HG03354 (cell line): Measurements from ENCODE around the gene HOXA9.

Experiments used
- ATAC-seq: cut with Tn5 transposase; IDR thresholded peaks from one replicate; pipeline ENCODE4 v1.9.1; 2021; ENCODE audit warnings: mild to moderate bottlenecking; ENCODE audit not compliant: unreplicated experiment, poor library complexity, severe bottlenecking

HOXA9 gene

DNA sequence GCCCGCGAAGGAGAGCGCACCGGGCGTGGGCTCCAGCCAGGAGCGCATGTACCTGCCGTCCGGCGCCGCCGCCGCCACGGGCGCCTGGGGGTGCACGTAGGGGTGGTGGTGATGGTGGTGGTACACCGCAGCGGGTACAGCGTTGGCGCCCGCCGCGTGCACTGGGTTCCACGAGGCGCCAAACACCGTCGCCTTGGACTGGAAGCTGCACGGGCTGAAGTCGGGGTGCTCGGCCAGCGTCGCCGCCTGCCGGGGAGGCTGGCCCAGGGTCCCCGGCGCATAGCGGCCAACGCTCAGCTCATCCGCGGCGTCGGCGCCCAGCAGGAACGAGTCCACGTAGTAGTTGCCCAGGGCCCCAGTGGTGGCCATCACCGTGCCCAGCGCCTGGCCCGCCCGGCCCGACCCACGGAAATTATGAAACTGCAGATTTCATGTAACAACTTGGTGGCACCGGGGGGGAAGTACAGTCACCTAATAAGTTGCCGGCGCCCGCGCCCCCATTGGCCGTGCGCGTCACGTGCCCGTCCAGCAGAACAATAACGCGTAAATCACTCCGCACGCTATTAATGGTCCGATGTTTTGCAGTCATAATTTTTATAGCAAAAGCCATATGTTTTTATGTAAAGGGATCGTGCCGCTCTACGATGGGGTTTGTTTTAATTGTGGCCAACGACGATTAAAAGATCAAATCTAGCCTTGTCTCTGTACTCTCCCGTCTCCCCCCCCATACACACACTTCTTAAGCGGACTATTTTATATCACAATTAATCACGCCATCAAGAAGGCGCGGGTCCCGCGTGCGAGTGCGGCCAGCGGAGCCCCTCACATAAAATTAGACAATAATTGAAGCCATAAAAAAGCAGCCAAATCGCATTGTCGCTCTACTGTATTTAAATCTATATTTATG lies at the start of gene HOXA9:
Gene HOXA9, minus strand, starts transcription at position 449 of the 907 bp plus-strand sequence. Its CDS starts 80 bp downstream, at position 369.
- ATAC-seq, result no peak

DNA sequence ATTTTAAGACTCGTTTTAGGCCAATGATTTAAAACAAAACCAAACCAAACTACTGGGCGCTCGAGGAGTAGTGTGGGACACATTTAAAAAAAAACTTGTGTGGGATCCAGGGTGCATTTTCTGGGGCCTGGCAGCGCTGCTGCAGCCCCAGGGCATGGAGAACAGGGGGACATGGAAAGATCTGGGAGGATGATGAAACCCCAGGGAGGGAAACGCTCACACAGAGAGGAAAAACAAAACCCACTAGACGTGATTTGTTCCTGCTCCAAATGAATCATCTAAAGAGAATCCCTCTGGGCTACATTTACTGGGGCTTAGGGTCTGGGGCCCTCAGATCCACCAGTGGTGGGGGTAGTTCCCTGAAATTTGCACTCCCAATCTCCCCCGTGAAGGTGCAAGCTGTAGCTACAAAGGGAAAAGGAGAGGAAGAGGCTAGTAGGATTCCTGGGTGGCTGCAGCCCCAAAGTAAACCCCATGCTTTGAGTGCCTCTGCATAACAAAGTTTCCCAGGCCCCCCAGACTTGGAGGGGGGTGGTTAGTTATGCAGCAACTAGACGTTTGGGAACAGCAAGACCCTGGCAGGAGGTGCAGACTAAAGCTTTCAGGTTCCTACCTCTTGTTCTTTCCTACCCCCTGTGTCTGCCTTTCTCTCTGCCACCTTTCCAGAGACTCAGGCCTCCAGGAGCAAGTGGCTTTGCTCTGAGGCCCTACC lies 49.1 kb upstream of the HOXA9 start:
- no peak for ATAC-seq

DNA sequence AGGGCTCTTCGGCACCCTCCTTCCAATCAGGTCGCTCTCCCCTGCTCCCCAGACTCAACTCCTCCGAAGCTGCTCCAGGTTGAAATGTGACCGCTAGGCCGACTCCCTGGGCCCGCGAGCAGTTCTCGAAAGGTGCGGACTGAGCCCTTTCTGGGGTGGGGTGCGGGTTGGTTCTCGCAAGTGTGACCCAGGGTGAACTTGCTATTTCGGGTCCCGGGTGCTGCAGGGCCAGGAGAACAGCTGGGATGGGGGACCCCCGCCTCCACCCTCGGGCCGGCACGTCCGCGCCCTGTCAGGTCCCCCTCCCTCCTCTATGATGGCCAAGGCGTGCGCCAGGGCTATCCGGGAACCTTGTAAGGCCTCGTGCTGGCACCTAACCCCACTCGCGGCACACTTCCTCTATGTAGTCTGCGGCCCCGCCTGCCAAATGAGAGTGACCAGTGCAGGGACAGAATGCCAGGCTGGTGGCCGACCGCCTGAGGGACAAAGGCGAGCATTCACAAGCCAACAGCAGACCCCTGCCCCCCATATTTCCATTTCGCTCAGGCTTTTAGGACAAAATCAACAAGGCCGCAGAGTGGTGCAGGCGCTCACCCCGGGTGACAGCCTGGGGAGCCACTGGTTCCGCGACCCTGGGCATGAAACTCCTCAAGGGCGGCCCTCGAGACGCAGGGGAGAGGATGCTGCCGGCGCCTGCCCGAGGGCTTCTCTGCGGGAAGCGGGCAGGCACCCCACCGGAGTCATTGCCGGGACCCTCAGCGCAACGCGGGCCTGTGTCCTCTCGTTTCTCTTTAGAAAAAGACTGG lies 48.3 kb upstream of the HOXA9 start:
- no peak for ATAC-seq

DNA sequence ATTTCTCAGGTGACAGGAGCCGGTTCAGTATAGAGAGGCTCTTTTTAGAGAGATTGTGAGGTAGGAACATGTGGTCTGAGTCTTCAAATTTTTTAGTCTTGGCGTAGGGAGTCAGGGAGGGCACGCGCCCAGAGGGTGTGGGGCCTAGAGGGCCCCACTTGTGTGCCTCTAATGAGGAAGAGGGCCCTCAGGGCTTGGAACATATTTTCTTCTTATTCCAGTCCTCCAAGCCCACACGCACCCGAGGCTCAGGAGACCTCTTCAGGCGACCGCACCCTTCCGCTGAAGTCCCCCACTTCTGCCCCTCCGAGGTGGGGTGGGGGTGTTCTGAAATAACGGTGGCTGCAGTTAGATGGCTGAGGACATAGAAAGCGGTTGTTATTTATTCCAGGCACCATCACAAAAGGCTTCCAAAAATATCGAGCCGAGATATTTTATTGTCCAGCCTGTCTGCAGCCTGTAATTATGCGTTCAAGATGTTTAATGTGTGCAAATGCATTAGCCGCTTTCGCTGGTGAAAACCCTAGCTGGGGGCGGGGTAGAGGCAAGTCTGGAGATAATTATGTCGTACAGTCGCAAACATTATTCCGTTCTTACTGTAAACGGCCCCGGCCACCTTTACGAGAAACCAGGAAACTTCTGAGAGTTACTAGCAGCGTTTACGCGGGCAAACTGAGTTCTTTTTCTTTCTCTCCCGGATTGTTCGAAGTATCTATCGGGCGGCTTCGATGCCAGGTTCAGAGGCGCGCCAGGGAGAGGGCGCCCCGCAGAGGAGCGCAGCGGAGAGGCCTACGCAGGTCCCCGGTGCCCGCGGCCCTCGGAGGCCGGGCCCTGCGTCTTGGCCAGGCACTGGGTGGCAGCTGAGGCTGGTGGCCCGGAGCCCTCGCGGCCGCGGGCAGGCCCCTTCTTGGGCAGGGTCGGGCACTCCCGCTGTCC lies 47.4 kb upstream of the HOXA9 start:
- no peak for ATAC-seq

DNA sequence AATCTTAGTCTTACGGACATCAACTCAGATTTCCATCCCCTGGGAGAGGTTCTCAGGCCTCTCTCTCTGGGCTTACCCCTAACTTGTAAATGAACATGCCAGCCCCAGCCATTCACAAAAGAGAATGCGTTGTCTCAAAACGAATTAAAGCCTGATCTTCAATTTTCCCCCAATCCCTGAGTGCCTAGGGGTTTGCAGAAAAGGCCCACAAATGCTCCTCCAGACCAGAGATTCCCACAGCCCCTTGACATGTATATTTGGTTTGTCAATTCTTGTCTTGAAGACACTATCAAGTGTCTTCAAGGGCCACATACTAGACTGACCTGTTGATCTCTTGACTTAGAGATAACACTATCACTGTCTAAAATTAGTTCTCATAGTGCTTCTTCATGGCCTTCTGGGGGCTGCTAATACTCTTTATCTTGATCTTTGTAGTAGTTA lies 46.4 kb upstream of the HOXA9 start:
- no peak for ATAC-seq

DNA sequence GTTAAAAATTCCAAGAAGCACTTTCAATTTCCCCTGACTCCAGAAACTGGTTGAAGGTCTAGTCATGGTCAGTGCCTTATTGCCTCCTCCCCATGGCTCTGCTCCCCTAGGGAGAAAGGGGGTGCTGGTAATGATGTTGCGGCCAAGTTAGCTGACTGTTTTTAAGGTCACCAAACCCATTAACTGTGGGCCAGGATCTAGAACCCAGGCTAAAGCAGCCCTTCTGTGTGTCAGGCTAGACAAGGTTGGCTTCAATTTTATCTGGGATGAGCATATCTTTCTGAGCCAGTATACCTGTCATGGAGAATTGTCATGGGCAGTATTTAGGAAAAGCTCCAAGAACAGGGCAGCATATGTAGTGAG lies 45.7 kb upstream of the HOXA9 start:
- no peak for ATAC-seq

DNA sequence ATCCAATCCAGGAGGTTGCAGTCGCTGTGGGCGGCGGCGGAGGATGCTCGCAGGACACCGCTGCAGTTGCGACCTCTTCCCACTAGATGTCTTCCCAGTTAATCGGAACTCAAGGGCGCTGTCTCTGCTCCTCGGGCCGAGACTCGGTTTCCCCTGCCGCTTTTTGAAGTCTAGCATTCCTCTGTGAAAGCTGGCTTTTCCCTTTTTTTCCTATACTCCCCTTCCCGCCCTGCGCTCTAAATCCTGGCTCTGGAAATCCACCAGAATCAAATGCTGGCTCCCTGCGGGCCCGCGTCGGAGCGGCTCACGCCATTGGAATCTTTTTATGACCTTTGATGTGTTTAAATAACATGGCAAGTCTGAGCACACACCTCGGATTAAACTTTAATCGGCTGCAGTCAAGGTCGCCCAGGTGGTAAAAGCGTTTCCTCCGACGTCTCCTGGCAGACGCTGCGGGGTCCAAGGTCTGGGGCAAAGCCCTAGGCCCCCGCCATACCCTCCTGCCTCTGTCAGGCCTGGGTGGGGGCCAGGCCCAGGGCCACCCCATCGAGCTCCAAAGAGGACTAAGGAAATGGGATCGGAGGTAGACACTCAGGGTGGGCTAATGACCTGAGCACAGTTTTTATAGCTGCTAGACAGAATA lies 45.2 kb upstream of the HOXA9 start:
- ATAC-seq, result no peak

DNA sequence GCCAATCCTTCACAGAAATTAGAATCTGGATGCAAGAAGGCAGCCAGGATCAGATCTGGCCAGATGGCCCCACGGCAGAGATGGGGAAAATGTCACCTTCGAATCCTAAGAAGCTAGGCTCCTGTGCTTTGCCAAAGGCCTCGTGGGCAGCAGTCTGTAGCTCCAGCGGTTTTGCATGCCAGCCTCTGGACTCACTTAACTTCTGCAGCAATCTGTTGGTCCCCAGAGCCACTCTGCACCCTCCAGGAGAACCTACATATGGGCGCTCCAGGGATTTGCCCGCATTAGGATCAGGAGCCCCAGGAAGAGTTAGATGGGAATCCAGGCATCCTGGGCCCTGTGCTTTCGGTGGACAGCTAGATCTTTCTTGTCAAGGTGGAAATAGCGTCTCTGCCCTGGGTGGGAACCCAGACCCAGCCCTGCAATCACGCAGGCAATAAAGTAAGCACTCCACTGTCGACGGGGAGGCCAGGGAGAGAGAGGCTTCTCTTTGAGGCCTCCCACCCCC lies 44.6 kb upstream of the HOXA9 start:
- no peak for ATAC-seq

DNA sequence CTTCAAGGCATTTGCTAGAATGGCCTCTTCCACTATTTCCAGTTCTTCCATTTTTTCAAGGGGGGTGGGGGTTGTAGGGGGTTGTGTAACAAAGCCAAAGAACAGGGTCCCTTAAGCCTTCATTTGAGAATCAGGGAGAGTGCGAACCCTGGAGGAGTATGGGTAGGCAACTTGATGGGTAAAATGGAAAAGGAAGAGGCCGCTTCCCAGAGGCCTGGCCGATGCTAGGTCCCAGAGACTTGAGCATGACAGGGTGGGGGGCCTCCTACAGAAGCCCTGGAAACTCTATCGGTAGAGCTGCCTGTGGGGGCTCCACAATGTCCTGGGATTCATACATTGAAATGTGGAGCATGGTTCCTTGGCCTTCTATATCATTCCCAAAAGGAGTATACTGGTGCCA lies 43.7 kb upstream of the HOXA9 start:
- no peak for ATAC-seq

DNA sequence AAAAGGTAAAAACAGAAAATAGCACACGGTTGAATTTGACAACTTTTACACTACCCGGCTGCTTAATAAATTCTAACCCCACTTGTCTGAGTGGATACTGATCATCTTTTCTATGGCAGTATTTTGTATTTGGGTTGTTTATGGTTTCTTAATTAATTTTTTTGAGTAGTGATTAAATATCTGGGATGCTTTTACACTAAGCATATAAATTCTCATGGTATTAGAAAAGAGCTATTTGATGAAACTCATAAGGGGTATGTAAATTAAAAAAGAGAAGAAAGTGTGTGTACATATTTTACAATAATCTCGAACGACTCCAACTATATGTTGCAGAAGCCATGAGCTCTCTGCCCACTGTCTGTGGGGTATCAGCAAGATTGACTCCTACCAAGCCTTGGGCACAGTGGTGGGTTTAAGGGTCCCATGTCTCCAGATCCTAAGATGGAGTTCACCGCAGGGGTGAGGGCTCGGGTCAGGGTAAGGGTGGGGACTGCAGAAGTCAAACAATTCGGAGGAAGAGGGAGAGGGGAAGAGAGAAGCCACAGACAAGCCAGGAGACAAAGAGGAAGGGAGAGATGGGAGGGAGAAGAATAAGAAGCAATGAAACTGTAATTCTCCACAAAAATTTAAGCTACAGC lies 42.1 kb upstream of the HOXA9 start:
- no peak for ATAC-seq

DNA sequence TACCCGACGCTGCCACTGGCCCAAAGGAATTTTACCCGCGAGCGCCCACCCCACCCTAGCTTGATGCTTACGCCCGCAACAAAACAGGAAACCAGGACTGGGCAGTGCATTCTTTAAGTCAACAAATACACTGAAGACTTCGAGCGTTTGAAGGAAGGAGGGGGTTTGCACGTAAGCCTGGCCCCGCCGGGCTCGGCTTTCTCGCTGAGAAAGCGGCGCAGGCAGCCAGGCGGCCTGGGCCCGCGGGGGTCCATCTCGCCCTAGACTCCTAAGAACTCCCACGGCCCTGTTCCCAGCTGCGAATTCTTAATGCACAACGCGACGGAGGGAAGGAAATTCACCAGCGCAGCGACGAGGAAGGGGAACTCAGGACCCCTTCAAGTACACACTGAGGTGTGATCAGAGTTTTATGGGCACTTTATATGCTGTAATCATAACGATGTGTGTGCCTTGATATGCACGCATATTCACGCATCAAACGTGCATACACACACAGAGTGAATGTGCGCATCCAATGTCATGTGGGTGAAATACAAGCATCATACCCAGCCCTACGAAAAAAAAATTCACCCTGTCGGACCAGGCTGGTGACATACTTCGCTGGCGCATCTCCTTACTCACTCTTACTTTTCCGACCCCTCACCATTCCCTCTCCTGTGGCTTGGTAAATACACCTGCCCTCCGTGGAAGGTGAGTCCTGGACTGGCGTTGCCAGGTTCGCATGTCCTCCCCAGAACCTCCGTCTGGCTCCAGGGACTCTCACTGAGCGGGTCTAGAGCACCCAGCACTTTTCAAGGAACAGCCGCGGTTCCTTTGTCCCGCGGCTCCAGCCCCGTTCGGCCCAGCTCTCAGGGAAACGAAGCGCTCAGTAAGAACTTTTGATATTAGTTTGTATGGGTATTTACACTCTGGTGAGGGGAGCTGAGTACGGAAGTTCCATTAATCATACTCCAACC lies 40.3 kb upstream of the HOXA9 start:
- ATAC-seq, result no peak

DNA sequence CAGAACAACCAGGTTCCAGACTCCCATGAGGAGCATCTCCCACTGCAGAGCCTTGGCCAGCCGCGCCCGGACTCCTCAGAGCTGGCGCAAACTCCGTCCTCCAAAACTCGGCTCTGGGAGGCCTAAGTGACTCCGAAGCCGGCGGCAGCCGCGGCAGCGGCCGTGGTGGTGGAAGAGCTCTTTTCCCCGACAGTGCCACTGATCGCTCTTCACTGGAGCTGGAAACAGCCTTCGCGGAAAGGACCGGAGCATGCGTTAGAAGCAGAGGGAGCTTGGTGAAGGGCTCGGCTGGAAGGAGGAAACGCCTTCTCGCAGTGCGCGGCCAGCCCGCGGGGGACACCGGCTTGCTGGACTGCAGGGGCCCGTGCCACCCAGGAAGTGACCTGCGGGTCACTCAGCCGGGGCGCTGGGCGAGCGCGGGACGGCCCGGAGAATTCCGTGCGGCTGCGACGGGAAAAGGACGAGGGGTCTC lies 39.5 kb upstream of the HOXA9 start:
- no peak for ATAC-seq

DNA sequence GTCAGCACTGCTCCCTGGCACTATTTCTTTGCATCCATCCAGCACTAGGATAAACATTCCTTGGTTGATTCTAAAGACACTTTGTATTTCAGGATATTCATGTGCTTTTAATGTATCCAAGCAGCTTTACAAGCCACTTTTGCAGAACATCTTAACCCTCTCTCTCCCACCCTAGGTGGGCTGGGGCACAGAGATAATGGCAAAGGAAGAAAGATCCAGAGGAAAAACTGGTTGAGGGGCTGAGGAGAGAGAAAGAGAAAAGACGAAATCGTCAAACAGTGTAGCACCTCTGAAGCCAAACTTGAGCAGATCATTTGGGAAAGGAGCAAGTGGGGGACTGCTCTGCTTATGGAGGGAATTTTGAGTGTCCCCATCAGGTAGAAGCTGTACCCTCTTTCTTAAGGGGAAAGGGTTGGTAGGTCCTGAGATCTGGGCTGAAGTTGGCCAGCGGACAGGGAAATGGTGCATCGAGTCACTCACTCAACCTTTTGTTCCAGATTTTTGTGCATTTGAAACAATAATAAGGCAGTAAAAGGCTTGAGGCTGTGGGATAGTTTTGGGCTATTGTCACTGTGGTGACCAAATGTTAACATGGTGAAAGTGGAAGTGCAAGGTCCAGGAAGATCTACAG lies 38.7 kb upstream of the HOXA9 start:
- no peak for ATAC-seq

DNA sequence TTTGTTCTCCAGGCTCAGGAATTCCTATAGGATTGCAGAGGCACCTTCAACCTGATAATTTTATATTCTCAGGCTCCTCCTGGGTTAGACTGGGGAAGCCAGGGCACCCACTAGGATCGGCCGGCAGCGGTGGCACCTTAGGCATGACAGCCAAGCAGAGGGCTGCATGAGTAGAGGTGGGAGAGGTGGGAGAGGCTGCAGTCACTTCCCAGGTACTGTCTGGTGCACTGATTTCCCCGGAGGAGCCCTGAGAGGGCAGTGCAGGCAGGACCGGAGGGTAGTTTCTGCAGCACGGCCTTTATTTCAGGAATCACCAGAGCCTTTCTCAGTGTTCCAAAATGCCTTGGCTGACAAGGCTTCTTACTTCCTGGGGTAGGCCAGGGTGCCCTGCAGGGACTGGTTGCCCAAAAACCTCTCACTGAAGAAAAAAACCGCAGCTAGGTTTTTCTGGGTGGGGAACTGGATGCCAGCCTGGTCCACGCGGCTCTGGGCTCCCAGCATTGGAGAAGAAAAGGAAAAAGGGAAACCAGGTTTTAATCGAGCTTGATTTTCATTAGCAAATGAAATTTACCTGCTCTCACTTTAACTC lies 38.1 kb upstream of the HOXA9 start:
- ATAC-seq, result no peak

DNA sequence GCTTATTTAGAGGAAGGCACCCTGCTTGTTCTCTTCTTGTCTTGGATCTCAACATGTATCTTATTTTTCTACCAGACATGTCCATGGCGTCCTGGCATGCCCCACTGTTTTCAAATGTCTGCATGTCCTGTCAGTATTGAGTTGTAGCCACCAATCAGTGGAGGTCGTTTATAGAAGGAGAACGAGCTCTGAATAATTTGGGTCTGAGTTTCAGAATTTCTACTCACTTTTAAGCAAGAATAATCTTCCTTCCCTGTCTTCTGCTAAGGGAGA lies 37.5 kb upstream of the HOXA9 start:
- ATAC-seq, result no peak
